HG03460 (cell line): ENCODE data around the gene FOXP3.

Experiments
- ATAC-seq: cut with Tn5 transposase; IDR thresholded peaks from one replicate; pipeline ENCODE4 v1.9.1; 2021; ENCODE audit not compliant: unreplicated experiment

Gene FOXP3

DNA sequence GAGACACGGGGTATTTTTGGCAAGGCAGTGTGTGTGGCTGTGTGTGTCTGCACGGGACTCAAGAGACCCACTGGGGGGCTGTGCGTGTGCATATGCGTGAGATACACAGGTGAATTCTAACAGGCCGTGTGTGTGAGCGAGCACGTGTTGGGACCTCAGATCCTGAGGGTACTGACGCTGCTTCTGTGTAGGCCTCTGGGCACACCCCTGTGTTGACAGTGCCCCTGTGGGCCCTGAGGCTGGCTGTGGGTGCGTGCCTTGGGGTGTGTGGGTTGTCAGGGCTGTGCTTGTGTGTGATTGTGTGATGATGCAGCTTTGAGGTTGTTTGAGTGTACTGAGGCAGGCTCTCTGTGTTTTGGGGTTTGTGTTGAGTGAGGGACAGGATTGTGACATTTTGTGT, 13.9 kb downstream of the FOXP3 start:
- ATAC-seq, result no peak

DNA sequence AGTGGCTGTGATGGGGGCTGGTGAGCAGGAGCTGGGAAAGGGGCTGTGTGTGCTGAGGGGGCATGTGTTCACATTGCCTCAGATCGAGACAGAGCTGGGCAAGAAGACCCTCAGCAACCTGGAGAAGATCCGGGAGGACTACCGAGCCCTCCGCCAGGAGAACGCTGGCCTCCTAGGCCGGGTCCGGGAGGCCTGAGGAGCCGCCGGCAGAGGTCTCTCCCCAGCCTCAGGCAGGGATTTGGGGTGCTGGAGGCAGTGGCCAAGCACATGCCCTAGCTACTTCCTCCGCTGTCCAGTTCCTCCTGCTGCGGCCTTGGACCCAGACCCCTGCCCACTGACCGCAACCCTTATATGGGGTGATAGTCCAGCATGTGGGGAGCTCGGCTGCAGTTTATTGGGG, 14.4 kb downstream of the FOXP3 start:
- no peak for ATAC-seq

DNA sequence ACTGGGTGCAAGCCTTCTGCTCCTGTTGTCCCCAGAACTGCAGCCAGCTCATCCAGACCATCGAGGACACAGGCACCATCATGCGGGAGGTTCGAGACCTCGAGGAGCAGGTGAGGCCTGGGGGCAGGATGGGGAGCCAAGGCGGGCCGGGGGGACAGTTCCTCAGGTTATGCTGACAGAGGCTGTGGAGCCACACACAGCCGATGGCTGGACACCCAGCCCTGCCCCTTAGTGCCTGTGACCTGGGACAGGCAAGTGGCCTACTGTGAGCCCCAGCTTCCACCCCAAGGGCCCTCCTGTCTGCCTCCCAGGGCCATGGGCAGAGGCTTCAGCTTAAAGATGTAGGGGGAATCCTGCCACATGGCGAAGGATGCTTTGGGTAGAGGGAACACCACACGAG, 14.9 kb downstream of the FOXP3 start:
- no peak for ATAC-seq

DNA sequence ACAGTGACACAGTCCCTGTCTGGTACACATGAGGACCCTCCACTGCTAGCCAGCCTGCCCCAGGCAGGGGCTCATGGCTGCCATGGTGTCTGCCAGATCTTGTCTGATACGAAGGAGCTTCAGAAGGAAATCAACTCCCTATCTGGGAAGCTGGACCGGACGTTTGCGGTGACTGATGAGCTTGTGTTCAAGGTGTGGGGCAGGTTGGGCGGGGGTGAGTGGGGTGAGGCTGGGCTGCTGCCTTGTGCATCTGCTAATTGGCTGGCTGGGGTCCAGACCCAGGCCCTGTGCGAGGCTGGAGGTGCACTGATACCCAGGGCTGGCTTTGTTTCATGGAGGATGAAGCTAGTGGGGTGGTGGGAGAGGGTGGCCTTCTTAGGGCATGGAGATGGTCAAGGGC, 15.4 kb downstream of the FOXP3 start:
- no peak for ATAC-seq

DNA sequence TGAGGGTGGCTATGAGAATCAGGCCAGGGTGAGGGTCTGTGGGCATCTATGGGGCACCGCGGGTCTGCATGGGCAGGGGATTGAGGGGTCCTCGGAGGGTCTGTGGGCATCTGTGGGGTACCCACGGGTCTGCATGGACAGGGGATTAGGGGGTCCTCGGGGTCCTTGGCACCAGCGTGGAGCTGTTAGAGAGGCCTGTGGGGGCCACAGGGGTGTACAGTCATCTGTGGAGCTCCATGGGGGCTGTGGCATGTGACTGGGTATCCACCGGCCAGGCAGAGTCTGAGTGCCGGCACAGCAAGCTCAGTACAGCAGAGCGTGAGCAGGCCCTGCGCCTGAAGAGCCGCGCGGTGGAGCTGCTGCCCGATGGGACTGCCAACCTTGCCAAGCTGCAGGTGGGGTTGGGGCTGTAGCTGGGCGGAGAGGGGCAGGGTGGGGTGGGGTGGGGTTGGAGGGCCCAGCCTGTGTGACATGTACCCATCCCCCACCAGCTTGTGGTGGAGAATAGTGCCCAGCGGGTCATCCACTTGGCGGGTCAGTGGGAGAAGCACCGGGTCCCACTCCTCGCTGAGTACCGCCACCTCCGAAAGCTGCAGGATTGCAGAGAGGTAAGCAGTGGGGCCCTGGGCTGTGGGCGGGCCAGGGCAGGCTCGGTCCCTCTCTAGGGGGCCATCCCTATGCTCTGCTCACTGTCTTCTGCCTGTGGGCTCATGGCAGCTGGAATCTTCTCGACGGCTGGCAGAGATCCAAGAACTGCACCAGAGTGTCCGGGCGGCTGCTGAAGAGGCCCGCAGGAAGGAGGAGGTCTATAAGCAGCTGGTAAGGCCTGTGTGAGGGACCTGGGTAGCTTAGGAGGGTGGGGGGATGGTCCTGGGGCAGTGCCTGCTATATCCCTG, 16.3 kb downstream of the FOXP3 start:
- no peak for ATAC-seq

DNA sequence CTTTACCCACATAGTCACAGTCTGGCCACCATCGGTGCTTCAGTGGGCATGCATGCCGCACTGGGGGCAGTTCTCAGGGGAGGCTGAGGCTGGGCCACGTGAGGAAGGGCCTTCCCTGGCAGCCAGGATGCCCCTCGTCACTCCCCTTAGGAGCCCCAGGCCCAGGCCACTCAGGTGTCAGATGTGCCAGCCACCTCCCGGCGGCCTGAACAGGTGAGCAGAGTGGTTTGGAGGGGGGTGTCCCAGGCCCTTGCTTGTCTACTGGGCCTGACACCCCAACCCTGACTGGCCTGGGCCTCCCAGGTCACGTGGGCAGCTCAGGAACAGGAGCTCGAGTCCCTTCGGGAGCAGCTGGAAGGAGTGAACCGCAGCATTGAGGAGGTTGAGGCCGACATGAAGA, 17.2 kb downstream of the FOXP3 start:
- no peak for ATAC-seq

DNA sequence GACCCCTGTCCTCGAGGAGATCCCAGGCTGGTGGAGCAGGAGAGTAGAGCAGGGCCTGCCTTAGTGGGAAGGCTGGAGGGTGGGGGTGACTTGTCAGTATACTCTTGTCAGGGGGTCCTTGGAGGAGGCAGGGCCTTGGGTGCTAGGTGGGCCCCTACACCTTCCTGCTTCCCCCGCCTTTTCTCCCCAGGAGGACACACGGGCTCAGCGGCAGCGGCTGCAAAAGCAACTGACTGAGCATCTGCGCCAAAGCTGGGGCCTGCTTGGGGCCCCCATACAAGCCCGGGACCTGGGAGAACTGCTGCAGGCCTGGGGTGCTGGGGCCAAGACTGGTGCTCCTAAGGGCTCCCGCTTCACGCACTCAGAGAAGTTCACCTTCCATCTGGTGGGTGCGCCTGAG, 18.0 kb downstream of the FOXP3 start:
- no peak for ATAC-seq

DNA sequence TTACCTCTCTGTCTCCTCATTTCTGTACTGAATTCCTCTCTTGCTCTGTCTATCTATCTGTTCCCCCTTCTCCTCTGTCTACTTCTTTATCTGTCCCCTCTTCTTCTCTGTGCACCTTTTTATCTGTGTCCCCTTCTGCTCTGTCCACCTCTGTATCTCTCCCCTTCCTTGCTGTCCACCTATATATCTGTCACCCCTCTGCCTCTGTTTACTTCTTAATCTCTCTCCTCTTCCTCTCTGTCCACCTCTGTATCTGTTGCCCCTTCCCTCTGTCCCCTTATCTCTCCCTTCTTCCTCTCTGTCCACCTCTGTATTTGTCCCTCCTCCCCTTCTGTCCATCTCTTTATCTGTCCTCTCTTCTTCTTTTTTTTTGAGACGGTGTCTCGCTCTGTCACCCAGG, 20.3 kb downstream of the FOXP3 start:
- ATAC-seq, result no peak

DNA sequence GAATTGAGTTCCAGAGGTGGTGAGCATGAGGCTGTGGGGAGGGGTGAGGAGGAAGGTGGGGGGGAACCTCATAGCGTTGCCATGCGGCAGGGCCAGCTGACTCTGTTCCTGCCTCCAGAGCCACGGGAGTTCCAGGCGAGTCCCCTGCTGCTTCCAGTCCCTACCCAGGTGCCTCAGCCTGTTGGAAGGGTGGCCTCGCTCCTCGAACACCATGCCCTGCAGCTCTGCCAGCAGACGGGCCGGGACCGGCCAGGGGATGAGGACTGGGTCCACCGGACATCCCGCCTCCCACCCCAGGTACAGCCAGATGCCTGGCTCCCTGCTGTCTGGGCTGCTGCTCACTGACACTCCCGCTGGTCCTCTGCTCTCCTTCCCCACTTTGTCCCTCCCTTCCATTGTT, 21.3 kb downstream of the FOXP3 start:
- ATAC-seq, result no peak

DNA sequence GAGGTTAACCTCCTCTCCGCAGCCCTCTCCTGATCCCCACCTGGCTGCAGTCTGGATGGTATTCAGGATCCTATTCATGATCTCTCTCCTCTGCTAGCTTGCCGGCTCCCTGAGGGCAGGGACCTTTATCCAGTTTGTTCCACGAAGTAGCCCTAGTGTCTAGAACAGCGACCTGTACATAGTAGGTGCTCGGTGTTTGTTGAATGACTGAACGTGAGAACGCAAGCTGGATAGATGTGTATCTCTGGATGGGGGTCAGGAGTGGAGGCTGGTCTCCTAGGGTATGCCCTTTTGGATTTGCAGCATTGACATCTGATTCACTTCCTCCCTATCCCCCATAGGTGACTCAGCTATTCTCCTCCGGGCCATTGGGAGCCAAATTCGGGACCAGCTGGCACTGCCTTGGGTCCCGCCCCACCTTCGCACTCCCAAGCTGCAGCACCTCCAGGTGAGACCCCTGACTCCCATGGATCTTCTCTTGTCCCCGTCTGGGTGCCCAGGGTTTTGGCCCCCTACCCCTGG, 21.9 kb downstream of the FOXP3 start:
- no peak for ATAC-seq

DNA sequence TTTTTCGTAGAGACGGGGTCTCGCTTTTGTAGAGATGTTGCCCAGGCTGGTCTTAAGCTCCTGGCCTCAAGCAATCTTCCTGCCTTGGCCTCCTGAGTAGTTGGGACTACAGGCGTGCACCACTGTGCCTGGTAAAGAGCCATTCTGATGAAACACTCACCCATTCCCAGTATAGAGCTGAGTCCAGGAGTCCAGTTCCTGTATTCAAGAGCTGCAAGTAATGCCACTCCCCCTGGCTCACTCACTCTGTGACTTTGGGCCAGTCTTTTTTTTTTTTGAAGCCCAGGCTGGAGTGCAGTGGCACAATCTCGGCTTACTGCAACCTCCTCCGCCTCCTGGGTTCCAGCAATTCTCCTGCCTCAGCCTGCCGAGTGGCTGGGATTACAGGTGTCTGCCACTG, 25.8 kb downstream of the FOXP3 start:
- no peak for ATAC-seq

DNA sequence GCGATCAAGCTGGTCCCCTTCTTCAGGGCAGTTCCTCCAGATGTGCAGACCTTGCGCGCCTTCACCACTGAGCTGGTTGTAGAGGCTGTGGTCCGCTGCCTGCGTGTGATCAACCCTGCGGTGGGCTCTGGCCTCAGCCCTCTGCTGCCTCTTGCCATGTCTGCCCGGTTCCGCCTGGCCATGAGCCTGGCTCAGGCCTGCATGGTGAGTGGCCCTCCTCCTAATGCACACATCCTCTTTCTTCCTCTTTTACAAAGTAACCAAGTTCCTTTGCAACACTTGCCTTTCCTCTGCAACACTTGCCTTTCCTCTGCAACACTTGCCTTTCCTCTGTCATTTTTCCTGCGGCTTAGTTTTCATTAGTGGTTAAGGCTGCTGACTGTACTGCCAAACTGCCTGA, 27.4 kb downstream of the FOXP3 start:
- ATAC-seq, result no peak

DNA sequence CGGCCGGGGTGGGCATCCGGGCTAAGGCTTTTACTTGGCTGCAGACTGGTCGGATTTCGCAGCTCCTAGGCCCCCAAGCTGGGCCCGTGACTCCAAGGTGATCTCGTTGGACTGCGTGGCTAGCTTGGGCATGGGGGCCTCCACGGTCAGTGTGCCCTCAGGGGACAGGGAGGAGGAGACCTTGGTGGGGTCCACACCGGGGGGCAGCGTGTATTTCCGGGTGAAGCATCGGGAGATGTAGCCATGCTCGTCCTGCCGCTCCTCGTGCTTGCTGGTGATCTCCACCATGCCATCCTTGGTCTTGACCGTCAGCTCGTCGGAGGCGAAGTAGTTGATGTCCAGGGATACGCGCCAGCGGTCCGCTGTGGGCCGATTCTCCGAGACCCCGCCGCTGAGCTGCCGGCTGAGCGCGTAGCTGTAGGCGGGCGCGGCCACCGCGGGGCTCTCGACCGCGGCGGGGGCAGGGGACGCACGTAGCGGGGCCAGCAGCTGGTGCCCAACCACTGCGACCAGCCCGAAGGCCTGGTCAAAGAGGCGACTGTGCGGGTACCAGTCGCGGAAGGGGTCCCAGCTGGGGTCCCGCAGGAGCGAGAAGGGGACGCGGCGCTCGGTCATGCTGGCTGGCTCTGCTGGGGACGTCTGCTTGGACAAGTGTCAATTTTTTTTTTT, 30.5 kb downstream of the FOXP3 start:
- ATAC-seq, result no peak

DNA sequence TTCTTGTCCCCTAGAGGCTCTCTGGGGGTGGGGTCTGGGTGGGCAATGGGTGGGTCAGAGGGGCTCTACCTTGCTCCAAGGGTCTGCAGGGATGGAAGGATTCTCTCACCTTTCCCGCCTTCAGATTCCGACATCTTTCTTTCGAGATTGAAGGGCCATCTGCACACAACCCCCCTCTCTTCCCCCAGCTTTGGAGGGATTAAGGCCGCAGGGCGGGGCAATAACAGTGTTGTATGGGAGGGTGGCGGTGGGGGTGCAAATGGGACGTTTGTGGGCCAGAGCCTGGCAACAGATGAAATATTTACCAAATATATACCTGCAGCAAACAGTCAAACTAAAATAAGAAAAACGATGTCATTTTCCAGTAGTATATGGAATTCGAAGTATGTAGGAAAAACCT, 31.3 kb downstream of the FOXP3 start, which contains the start of gene CACNA1F:
Gene CACNA1F, minus strand, starts transcription at position 165 of the 400 bp plus-strand sequence. Its CDS starts 31 bp downstream, at position 134.
- ATAC-seq, result no peak

DNA sequence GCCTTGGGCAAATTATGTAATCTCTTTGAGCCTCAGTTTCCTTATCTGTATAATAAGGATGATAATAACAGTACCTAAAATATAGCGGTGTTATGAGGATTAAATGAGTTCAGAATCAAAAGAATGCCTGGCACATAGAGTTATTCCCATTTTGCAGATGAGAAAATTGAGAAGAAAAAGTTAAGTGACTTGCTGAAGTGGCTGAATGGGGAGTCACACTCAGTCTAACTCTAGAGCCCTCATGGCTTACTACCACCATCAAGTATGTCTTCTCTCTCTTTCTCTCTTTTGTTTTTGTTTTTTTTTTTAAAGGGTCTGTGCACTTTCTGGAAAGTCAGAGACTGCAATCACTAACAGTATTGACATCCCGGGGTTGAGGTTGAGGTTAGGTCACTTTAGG, 32.0 kb downstream of the FOXP3 start:
- no peak for ATAC-seq

DNA sequence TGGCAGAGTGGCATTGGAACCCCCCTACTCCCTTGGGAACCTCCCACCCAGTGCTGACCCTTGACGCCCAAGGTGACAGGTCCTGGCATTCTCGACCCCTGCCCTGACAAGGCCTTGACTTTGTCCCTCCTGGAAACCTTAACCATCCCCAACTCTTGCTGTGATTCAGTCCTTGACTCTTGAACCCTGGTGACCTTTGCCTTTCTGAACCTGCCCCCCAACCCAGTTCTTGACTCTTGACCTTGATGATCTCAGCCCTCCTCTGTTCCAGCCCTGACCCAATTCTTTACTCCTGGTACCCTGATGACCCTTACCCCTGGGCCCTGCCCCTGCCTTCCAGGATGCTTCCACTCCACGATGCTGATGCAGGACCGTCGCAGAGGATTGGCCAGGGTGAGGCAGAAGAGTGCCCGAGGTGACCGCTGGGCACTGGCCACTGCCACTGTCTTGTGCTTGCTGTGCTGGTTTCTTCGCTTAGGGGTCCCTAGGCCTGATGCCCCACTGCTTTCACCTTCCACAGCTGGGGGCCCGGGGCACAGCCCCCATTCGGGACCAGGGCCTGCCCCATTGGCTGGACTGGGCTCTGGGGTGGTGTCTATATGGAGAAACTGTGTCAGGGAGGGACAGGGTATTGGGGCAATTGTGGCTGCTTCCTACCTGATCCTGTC, 33.0 kb downstream of the FOXP3 start:
- ATAC-seq, result no peak

DNA sequence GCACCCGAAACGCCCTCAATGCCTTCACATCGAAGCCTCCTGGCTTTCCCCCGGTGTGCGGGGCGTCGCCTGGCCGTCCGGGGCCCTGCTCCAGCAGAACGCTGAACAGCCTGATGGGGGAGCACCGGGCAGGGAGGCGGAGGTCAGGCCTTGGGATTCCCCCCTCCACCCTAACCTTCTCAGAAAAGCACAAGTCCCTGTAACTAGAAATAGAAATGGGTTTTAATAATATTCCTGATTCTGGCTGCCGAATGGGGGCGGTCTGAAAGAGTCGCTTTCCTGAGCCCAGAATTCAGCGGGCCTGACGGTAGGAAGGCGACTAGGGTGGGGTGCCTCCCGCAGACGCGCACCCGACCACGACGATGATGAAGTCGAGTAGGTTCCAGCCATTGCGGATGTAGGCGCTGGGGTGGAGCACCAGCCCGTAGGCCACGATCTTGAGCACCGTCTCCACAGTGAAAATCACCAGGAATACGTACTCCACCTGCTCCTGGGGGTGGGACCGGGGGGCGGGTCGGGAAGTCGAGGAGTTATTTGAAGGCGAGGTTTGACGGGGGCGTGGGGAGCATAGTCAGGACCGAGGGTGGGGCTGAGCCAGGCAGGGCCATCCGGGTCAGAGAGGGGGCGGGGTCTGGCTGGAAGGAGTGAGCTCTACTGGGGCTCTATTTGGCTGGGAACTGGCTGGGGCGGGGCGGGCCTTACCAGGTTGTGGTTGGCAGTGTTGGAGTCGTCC, 33.8 kb downstream of the FOXP3 start:
- peak; percentile 66 for ATAC-seq

DNA sequence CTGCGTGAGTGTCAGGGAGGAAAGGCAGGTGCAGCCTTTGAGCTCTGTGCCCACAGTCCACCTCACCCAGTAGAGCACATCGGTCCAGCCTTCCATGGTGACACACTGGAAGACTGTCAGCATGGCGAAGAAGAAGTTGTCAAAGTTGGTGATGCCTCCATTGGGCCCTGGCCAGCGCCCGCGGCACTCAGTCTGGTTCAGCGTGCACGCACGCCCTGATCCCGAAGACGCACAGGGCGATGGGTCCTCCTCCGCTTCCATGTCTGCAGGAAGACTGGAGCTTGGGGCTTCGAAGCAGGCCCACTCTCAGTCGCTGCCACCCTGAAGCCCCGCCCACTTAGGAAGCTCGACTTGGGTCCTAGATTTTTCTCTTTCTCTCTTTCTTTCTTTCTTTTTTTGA, 36.3 kb downstream of the FOXP3 start:
- no peak for ATAC-seq

DNA sequence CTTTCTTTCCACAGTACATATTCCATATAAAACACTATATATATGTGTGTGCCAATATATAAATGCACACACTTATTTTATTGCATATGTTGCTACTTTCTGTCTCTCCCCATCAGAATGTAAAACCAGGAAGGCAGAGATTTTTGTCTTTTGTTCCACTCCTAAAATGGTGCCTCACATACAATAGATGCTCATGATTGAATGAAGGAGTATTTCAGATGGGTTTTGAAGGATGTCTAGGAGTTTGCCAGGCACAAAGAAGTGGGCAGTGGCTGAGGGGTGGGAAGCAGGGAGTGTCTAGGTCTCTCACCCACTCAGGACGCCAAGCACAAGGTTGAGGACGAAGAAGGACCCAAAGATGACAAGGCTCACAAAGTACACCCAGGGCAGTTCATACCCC, 36.8 kb downstream of the FOXP3 start:
- ATAC-seq, result no peak

DNA sequence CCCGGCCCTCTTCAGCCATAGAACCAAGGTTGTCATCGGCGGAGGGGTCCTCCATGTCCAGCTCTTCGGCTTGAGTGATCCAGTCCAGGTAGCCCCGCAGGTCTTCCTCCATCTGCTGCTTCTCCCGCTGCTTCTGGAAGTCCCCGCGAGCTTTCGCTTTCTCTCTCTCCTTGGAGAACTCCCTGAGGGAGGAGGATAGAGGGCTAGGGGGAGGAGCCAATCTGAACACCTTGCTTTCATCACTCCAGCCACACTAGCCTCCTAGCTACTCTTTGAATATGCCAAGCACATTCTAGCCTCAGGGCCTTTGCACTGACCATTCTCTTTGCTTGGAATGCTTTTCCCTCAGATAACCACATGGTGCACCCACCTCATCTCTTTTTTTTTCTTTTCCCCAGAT, 37.6 kb downstream of the FOXP3 start:
- ATAC-seq, result no peak

DNA sequence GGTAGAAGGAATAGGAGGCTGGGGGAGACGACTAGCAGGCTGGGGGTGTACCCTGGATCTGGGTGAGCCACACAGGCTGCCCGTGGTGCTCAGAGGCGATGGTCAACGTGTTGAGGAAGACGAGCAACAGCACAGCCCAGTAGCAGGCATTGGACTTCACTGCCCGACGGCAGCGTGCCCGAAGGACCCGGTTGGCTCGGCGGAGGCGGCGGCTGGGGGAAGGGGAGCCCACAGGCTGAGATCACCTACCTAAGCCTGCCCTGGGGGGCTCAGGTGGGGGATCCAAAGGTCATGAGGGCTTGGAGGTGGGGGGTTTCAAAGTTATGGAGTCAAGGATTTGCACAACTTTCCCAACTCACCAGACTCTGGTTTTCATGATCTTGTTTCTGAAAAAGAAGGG, 38.7 kb downstream of the FOXP3 start:
- ATAC-seq, result no peak
